GM18498 (cell line): ENCODE measurements around the gene ENTPD6.

ENCODE experiments used
- ATAC-seq: cut with Tn5 transposase; IDR thresholded peaks from one replicate; pipeline ENCODE4 v1.9.1; 2021; ENCODE audit warnings: mild to moderate bottlenecking, moderate library complexity; ENCODE audit not compliant: unreplicated experiment

The ENTPD6 gene

GRCh38 chr20:25187635-25188034, 7.9 kb upstream of the ENTPD6 start:
- no peak for ATAC-seq

GRCh38 chr20:25188218-25188617, 7.3 kb upstream of the ENTPD6 start:
- ATAC-seq, result no peak

GRCh38 chr20:25191051-25191450, 4.5 kb upstream of the ENTPD6 start:
- ATAC-seq, result no peak

GRCh38 chr20:25191689-25192088, 3.8 kb upstream of the ENTPD6 start:
- no peak for ATAC-seq

DNA sequence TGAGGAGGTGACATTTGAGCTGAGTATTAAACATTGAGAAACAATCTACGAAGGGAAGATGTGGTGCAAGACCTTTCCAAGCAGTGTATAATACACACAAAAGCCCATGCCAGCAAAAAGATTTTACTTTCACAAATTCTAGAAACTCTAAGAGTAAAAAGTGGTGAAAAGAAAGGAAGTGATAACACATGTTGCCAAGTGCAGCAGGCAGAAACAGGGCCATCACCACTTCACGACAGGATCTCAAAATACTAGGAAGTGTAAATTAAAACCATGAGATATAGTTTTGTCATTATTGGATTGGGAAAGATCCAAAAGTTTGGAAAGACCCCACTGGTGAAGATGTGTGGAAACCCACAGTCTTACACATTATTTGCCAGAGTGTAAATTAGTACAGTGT, 1.7 kb upstream of the ENTPD6 start:
- ATAC-seq, result no peak

- ATAC-seq, result no peak
These were observed 1.1 kb upstream of the ENTPD6 start for GRCh38 chr20:25194333-25194972.

DNA sequence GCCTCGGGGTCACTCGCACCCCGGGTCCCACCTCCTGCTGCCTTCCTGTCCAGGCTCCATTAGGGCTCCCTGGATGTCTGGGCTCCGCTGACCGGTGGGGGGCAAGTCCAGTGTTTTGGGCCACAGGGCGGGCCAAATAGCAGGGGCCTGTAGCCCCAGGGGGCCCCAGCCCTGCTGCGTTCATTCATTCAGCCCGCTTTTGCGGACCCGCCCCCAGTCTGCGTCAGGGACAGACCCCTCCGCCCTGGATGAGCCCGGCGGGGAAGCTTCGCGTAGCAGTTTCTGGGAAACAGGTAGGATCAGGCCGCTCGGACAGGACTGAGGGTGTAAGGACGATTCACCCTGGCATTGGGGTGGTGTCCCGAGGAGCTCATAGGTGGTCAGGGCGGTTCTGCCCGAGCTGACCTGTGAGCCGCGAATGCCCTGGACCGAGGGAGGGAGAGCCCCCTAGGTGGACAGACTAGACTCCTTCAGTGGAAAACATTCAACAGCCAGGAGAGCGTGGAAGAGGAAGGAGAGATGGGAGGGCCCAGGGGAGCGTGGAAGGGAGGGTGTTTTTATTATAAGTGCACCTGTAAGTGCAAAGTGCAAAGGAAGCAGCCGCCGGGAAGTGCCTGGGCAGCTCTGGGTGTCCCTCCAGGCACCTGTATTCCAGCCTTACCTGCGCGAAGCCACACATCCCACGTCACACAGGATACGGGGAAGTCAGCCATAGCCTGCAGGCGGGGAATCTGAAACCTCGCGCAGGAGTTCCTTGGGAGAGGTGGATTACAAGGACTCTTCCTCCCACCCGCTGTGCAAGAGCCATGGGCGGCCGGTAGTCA, 662 bp downstream of the ENTPD6 start:
- peak; percentile 27 for ATAC-seq

DNA sequence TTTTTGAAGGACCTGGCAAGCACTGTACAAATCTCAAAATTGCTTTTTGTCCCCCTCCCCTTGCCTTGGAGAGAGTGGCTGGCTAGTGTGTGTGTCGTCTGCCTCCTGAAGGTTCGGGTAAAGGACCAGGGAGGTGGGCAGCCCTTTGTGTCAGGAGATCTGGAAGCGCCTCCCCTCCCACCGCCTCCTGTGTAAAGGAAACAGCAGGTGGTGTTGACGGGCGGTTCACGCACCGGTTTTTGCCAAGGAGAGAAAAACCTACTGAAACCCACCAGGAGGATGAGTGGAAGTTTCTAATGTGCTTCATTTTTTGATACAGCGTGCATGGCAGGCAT, 1.2 kb downstream of the ENTPD6 start:
- no peak for ATAC-seq

DNA sequence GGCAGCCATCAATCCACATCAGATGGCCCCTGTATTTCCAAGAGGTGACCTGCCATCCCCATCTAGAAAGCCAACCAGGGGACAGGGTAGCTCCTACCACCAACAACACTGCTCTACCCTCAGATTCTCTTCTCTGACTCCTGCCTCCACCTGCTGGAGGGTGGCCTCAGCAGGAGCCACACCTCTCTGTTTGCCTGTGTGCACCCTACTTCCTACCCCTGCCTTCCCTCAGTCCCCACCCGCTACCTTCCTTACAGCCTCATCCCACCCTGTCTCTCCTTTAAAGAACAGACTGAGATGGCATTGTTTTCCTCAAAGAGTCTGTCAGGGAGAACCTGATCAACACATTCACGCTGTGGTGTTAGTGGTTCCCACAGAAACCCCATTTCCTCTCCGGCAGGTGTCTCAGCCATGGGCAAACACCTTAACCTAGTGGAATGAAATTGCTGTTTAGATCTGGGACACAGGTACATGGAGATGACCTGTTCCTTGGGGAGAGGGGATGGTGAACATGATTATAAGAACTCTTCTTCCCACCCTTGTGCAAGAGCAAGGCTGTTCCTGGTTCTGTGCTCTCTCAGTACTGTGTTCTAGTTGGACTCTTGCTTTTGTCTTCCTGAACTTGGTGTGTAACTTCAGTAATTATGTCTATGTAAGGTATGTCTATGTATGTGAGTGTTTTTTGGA, 1.8 kb downstream of the ENTPD6 start:
- no peak for ATAC-seq

DNA sequence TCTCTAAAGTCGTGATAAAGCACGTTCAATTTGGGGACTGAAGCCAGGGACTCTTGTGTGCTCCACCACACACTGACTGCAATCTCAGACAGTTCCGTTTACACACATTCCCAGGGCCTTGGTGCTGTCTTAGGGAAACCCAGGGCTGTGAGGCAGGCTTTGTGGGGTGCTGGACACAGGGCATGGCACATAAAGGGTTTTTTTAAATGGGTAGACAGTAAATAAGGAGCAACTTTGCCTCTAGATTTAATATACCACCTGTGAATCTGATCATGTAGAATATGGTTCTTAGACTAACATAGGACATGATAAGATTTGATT, 2.3 kb downstream of the ENTPD6 start:
- ATAC-seq, result no peak

DNA sequence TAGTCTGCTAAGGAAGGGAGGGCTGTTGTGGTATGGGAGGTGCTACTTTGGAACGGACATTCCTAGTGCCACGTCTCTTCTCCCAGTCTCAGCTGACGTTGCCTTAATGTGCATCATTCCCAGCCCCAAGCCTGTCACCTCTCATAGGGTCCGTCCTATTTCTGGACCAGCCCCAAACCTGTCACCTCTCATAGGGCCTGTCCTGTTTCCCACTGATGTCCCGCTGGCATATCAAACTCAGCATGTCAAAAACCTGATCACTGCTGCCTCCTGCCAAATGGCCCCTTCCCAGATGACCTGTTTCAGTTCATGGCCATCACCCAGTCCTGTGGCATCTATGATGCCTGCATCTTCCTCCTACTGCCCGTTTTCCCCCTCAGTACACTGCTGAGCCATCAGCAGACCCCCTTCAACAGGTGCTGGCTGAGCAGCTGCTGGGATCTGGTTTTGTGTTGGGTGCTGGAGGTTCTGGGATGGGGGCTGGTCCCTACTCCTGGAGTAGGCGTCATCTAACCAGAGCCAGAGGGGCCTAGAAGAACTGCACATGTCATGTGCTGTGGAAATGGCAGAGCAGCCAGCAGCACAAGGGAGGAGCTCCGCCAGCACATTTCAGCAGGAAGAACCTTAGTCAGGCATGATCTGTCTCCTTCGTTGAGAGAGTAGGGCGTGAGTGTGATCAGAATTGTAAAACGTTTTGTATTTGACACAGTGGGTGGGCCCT, 3.3 kb downstream of the ENTPD6 start:
- no peak for ATAC-seq

DNA sequence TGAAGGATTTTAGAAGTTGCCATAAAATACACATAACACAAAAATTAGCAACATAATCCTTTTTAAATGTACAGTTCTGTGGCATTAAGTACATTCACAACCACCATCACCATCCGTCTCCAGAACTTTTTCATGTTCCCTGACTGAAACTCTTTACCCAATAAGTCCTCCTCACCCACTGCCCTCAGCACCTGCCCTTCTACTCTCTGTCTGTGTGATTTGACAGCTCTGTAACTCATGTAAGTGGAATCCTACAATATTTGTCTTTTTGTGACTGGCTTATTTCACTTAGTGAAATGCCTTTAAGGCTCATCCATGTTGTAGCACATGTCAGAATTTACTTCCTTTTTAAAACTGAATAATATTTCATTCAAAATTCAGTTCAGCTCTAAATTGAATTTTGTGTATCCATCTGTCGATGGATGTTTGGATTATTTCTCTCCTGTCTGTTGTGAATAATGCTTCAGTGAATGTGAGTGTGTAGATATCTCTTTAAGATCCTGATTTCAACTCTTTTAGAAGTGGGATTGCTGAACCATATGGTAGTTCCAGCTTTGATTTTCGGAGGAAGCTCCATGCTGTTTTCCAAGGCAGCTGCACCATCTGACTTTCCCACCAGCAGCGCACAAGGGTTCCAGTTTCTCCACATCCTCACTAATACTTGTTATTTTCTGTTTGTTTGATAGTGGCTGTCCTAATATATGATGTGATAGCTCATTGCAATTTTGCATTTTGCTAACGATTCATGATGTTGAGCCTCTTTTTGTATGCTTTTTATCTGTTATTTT, 4.2 kb downstream of the ENTPD6 start:
- ATAC-seq, result no peak

- ATAC-seq, result no peak
These were observed 7.6 kb downstream of the ENTPD6 start for GRCh38 chr20:25203089-25203488.

DNA sequence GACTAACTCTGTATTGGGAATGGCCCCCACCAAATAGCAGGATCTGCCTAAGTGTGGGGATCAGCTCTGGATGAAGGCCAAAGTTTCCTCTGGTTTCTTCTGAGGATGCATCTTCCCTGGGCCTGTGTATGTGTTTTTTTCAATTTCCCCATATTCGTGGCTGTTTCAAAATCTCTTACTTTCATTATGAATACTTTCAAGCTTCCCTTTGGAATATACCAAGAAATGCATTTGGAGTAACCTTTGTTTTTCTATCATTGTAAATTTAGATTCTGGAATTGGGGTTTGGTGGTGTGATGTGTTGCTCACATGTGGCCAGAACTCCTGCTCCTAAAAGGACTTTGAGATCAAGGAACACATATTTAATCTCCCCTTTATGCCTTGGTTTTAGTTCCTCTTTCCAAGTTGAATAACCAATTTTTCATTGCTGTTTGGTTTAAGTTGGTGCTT, 8.4 kb downstream of the ENTPD6 start:
- no peak for ATAC-seq

GRCh38 chr20:25204550-25205276, 9.2 kb downstream of the ENTPD6 start:
- no peak for ATAC-seq

DNA sequence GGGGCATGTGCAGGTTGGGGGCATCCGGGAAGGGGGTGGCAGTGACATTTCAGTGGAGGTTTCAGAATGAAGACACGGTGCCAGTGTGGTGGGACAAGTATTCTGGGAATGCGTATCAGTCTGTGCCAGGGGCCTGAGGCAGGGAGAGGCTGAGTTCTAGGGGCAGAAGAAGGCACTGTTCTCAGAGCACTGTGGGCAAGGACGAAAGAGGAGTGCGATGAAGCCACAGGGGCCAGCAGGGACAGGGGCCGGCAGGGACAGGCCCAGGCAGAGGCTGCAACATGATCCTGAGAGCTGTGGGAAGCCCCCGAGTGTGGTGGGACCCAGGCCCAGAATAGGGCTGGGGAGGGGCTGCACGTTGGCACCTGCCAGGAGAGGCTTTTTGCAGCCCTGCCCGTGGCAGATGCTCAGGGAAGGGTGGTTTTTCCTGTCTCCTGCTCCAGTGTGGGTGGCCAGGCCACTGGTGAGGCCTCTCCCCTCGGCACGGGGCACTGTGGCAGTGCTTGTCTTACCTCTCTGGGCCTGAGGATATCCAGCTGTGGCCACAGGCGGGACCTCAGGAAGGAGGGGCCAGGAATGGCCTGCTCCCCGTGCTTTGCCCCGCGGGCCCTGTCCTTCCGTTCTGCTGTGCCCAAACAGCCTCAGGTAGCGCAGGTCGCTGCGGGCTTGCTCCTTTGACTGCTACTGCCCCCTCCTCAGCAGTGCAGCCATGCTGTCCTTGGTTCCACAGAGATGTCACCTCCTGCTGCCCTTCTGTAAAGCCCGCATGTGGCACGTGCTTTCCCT, 10.0 kb downstream of the ENTPD6 start:
- no peak for ATAC-seq

GRCh38 chr20:25206063-25206403, 10.5 kb downstream of the ENTPD6 start:
- ATAC-seq, result no peak

DNA sequence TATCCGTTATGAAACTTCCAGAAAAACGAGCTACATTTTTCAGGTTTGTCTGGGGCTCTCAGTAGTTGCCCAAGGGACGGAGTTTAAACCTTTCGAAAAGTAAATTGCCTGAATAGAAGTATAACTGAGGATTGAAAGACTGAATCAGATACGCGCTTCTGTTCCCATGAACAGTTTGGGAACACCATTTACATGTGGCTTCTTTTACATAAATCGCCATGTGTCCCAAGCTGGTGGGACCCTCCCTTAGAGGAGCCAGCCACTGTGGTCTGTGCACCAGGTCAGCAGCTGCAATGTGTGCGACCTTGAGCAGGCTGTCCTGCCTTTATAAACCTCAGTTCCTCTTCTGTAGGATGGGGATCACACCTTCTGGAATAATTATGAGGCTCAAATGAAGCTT, 11.0 kb downstream of the ENTPD6 start:
- ATAC-seq, result no peak

- ATAC-seq, result no peak
These were observed 11.8 kb downstream of the ENTPD6 start for GRCh38 chr20:25207149-25207959.
